AG08396 (cell line): Measurements from ENCODE around the gene SAE1.
A peak's percentile ranks its signal among the peaks of the same experiment; 100 is the strongest.

Experiments
- DNase-seq: peaks from one replicate; pipeline ENCODE4 v3.0.0; 2012; ENCODE audit warnings: low spot score, mixed read lengths

Gene SAE1

DNA sequence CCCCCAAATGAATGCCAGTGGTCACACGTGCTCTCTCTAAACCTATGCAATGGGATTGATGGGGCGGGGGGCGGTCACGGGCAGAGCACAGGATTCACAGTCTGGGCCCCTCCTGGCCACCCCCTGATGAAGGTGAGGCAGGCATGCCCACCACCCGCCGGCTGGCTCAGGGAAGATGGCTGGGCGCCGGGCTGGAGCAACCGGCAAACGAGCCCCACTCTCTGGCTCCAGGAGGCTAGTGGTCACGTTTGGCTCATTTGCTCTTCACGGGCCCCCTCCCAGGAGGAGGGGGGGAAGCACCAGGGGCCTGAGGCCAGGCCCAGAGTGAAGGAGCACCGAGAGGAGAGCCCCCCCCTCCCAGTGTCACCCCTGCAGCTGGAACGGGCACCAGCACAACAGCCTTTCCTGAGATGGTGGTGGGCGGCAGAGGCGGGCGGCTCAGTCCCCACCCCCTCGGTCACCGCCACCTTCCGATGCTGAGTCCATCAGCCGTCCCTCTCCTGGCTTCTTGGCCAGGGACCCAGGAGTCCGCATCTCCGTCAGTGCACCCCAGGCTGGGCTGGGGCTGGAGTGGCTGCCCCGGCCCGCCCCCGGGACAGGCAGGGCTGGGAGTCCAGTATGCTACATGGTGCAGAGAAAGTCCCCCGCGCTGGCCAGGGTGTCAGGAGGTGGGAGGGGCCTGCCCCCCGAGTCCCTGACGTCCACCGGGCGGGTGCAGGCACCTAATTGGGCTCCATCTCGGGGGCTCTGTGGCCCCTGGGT lies 90.6 kb downstream of the SAE1 start:
- DNase-seq, result no peak

GRCh38 chr19:47221890-47222289 lies 91.3 kb downstream of the SAE1 start:
- DNase-seq, result no peak

DNA sequence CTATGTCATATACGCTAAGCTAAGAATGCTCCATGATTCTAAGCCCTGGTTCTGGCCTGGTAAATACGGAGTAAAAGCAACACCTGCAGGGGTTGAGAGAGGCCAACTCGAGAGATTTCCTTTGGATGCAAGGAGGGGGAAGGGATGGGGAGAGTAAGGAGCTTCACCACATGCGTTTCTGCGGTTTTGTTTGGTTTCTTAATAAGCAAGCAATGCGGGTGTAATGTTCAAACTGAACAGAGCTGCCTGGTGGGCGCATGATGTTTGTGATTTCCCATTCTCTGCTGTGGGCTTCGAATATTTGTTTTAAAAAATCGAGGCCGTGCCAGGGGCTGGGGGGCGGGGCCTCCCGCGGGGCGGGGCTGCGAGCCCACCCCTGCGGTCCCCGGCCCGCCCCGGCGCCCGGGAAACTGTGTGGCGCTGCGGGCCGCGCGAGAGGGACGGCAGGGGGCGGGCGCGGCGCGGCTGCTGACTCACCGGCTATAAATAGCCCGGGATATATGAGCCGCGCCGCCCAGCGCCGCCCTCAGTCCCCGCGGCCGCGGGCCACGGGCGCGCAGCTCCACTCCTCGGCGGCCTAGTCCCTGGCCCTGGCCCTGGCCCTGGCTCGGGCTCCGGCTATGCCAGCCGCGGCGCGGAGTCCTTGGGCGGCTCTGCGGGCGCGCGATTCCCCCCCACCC lies 95.3 kb downstream of the SAE1 start:
- DNase-seq, result peak; percentile 97

DNA sequence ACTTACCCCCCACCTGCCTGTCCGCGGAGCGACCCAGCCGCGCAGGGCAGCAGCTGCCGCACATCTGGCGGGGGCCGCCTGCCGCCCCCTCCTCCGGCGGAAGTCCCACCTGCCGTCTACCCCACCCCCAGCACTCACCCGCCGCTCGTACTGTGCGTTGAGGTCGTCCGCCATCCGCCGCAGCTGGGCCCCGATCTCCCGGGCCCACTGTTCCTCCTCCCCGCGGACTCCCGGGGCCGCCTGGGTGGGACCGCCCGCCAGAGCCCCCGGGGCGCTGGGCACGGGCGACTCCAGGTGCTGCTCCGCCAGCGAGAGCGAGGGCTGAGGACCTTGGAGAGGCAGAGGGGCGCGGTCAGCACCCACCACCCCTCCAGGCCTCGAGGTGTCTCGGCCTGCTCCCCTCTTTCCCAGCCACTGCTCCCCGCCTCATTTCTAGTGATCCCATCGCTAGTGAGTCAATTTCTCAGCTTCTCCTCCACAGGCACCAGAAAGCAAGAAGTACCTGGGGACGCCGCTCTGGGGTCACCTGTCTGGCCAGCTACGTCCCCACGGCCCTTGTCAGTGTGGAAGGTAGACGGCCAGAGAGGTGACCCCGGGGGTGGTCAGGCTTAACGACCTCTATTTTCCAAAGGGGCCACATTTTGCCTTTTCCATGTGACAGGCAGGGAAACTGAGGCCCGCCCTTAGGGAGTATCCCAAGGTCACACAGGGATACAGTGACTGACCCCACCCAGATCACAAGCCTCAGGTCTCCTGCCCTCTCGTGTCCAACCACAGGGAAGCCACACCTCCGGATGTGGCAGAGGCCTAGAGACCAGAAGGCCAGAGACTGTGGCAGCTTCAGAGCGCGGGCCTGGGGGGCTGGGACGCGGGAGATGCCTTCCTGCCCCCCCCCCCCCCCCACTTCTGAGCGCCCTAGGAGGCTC lies 96.1 kb downstream of the SAE1 start:
- DNase-seq, result peak; percentile 67

DNA sequence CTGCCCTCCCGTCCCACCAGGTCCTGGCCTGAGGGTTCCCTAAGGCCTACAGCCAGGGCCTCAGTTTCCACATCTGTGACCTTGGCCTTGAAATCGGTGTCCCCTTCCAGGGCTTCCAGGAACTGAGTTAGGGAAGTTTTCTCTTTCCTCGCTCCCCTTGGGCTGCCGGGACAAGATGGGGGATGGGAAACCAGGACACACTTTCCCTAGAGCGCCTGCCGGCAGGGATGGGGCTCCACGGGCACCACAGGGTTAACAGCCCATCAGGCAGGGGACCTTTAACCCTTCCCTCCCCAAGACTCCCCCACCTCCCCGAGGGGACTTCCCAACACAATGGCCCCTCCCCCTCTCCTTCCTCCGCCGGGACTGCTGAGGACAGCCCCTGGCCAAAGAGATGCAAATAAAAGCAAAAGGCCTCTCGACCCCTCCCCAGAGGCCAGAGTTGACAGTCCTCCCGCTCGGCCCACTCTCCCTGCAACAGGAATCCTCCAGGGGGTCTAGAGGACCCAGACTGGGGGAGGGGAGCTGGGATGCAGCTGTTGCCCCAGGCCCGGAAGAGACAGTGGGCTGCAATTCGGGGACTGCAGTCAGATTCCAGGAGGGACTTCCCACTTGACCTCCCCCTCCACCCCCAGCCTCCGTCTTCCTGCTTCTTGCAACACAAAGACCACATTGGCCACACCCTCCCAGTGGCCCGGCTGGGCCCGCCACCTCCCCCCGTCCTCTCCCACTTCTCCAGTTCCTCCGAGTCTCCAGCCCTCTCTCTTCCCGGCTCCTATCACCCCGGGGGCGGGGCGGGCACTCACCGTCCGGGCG lies 96.9 kb downstream of the SAE1 start:
- DNase-seq, result peak; percentile 88

GRCh38 chr19:47228168-47228936 lies 97.7 kb downstream of the SAE1 start:
- DNase-seq, result no peak

DNA sequence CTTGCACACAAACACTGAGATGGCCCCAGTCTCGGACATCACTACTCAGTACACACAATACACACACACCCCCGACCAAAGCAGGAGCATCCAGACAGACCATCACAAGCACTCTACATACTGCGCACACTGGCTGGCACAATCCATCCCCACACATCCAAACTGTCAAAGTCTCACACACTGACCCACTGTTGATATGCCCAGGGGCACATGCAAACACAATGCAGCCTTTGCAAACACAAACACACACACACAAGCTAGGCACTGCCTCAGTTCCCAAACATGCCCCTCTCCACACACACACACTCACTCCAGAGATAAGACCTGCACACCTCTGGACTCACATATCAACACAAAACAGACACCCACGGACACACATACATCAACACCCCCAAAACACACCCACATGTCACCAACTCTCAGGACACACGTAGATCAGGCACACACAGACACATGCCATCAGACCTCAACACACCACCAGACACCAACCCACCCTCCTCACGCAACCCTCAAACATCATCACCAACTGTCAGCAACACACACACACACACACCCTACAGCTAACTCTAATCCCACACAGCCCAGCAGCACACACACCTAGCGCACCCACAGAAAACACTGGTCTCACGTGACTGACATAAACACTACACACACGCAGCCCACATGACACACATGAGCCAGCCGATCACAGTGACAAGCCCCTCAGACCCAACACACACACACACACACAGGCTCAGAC lies 98.5 kb downstream of the SAE1 start:
- DNase-seq, result no peak

GRCh38 chr19:47229676-47230053 lies 99.0 kb downstream of the SAE1 start:
- no peak for DNase-seq

DNA sequence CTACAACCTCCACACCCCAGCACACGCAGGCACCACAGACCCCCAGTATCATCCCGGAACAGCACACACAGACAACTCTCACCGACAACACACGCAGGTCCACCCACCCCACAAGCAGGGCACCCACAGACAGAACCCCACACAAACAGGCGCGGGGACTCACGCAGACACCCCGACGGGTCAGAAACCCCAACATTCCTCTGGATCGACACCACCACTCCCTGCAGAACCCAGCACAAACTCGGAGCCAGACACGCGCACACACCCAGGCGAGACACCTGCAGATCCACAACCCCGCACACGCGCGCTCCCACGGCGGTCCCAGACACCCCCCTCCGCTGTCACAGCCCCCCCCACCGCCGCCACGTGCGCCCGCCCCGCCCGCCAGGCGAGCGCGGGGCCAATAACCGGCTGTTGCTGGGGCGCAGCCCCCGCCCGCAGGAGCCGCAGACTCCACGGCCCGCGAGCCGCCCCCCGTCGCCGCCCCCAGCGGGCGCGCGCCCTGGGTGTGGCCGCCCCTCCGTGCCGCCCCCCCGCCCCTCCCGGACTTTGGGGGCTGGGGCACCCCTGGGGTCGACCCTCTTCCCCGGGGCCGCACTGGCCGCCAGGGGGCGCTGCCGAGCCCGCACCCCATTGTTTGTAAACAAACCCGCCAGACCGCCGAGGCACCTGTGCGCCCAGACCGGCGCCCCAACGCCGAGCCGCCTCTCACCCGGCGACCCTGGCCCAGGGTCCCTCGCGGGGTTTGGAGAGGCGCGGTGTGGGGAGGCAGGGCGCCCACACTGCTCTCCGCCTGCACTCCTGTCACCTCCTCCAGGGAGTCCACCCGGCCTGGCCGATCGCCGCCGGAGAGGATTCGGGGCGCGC lies 99.7 kb downstream of the SAE1 start:
- peak; percentile 72 for DNase-seq

DNA sequence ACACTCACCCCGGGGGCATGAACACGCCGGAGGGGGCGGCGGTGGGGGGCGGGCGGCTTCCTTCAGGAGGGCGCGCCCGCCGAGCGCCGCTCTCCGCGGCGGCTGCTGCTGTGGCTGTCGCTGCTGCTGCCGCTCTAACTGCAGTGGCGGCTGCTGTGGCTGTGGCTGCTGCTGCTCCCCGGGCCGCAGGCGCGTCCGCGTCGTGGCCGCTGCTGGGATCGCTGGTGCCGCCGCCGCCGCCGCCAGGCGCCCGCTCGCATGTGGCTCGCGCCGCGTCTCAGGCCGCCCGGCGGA lies 100.2 kb downstream of the SAE1 start, which contains the start of gene BBC3:
Gene BBC3 (minus strand): TSS at position 279 of the 294 bp plus-strand sequence. CDS start 2,768 bp downstream, outside the sequence.
- no peak for DNase-seq

DNA sequence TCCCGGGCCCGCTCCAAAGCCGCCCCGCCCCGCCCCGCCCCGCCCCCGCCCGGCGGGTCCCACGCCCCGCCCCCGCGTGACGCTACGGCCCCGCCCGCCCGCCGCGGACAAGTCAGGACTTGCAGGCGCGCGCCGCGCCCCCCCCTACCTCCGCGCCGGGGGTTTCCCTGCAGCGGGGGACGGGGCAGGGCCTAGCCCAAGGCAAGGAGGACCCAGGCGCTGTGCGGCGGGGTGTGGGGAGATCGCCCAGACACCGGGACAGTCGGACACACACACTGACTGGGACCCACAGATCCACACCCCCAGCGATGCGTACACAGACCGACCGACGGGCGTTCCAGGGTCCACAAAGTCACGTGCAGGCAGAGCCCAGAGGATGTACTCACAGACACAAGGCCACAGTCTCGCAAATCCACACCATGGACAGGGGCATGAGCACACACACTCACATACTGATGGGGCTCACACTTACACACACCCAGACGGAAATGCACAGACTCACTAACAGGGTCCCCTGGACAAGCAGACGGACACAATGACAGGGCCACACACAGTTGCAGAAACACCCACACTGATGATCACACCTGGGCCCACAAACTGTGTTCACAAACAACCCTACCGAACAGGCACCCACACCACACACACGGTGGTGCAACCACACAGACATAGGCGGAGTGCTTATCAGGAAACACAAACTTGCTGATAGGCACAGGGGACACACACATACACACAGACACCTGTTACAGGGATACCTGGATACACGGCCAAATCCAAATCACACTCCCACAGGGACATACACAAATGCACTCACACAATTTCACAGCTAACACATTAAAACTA lies 100.8 kb downstream of the SAE1 start:
- peak; percentile 91 for DNase-seq

DNA sequence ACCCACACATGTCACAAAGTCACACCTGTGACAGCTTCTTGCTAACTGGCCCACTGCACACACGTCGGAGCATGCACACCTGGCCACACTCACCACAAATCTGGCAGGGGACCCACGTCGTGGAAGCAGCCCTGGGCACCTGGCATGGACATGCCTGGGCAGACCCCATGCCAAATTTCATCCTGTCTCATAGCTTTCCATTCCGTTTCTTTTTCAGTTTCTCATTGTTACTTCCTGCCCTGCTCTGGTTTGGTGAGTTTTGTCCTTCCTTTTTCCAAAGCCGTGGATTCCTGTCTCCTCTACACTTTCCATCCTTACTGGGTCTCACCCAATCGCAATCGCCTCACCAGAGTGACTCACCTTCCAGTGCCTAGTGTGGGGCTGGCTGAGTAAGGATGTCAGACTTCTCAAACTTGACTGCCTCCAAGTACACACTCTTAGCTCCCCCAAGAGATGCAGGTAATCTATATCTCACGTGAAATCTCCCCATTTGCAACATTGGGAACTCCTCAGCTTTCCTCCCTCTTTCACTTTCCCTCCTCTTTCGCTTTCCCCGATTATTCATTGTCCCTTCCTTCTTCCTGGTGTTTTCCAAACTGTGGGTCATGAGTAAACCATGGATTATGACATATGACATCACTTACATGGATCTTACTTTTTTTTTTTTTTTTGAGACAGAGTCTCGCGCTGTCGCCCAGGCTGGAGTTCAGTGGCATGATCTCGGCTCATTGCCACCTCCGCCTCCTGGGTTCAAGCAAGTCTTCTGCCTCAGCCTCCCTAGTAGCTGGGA lies 102.0 kb downstream of the SAE1 start:
- no peak for DNase-seq

GRCh38 chr19:47236072-47236675 lies 105.5 kb downstream of the SAE1 start:
- no peak for DNase-seq

GRCh38 chr19:47239152-47239551 lies 108.5 kb downstream of the SAE1 start:
- DNase-seq, result no peak

DNA sequence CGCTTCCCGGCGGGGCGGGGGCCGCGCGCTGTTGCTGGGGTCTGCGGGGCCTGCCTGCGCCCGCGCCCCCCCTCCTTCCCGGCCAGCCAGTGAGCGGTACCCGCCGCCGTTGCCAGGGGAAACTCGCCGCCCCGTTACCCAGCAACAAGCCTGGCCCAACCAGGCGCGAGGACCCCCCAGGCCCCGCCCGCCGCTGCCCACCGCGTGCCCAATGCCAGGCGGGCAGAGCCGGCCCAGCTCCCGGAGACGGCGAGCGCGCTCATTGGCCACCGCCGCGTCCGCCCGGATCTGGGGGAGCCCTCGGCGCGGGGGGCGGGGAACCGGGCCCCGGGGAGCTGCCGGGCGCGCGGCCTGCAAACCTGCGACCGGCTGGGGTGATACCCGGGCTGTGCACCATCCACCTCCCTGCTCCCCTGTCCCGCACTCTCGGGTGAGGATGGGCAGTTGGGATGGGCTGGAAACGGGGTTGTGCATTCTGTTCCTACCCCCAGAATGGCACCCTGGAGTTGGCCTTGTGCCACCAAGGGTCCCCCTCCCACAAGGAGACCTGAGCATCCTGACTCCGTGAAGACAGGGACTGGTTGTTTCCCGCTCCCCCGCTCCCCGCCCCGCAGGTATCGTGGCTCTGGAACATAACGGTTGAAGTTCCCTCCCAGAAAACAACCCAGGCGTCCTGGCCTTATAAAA lies 109.1 kb downstream of the SAE1 start:
- peak; percentile 80 for DNase-seq

- DNase-seq, result no peak
Observed at GRCh38 chr19:47240556-47240955, 109.9 kb downstream of the SAE1 start.
